Endothelial cell of umbilical vein (primary cell): Measurements from ENCODE around the gene SH3RF1. TPM values are rescaled to one million over a fixed set of nuclear protein-coding genes. Genes with fewer than 3 reads are reported as not detected.

Experiments
- BruUV-seq: library from RNA; stranded (reverse); fragments of 400-500 nt; replicated peaks from 2 replicates; lab custom pipeline; 2021; lab: Mats Ljungman, UMichigan
- CTCF ChIA-PET: fragments of 300-600, 350-600 bp; sonication (Branson Sonifier 250); formaldehyde crosslinking; loops from one replicate; lab custom pipeline; 2021; ENCODE audit warnings: antibody characterized with exemption, inconsistent platforms; lab: Charles Lee
- POLR2A ChIA-PET: fragments of 300-600, 350-600 bp; sonication (Branson Sonifier 250); formaldehyde crosslinking; loops from one replicate; lab custom pipeline; 2021; ENCODE audit warnings: antibody characterized with exemption, inconsistent platforms; lab: Charles Lee
- DNase-seq: peaks from one replicate; pipeline ENCODE4 v3.0.0-alpha.2; 2011; ENCODE audit warnings: low read depth, low spot score
- FAIRE-seq: peaks from 2 replicates; lab custom pipeline; 2011; peaks lifted over from hg19 to GRCh38; lab: Jason Lieb, UNC
- H2AFZ ChIP-seq: 2 replicates; pipeline ENCODE4 v1.6.0; 2012; ENCODE audit warnings: low read depth, low read length, control low read depth, inconsistent platforms
- H3K27ac ChIP-seq: 2 replicates; pipeline ENCODE4 v1.5.1; 2011; ENCODE audit warnings: low read depth, mild to moderate bottlenecking, control low read depth, low read length, moderate library complexity; ENCODE audit not compliant: insufficient read depth
- H3K27me3 ChIP-seq, 2 experiments: 2 replicates each; pipeline versions ENCODE4 v1.6.0 to v1.6.1; 2011; ENCODE audit warnings: low read length in 2 of 2, mixed read lengths in 1 of 2; ENCODE audit not compliant: control insufficient read depth in 2 of 2, insufficient read depth in 2 of 2
- H3K36me3 ChIP-seq, 2 experiments: 2 replicates in 1 of 2; 3 replicates in 1 of 2; pipeline ENCODE4 v1.5.1; 2011; ENCODE audit warnings: low read length in 2 of 2, mild to moderate bottlenecking in 1 of 2, moderate library complexity in 1 of 2; ENCODE audit not compliant: control insufficient read depth in 2 of 2, insufficient read depth in 2 of 2; ENCODE audit errors: extremely low read depth in 1 of 2
- H3K4me1 ChIP-seq: 3 replicates; pipeline ENCODE4 v1.5.1; 2011; ENCODE audit warnings: mild to moderate bottlenecking, low read length; ENCODE audit not compliant: control insufficient read depth, insufficient read depth; ENCODE audit errors: extremely low read depth
- H3K4me2 ChIP-seq: 2 replicates; pipeline ENCODE4 v1.6.1; 2011; ENCODE audit warnings: low read length, control low read depth, mixed read lengths; ENCODE audit not compliant: insufficient read depth
- H3K4me3 ChIP-seq, 3 experiments: fragments of 200-600 bp in 1 of 3; sonication (generic), shearing (Covaris generic) in 1 of 3; replicated peaks in 1 of 3; 2 replicates each; pipeline ENCODE4 v1.5.1; 2011 to 2016; ENCODE audit warnings: control low read depth in 3 of 3, low read length in 3 of 3, mild to moderate bottlenecking in 2 of 3, inconsistent platforms in 1 of 3, low read depth in 1 of 3, moderate library complexity in 1 of 3; ENCODE audit not compliant: insufficient read depth in 1 of 3
- H3K79me2 ChIP-seq: 2 replicates; pipeline ENCODE4 v1.6.0; 2012; ENCODE audit warnings: low read length, inconsistent platforms; ENCODE audit not compliant: control insufficient read depth, insufficient read depth
- H3K9ac ChIP-seq: replicated peaks from 2 replicates; pipeline ENCODE3; 2011; ENCODE audit warnings: low read length, control low read depth; ENCODE audit not compliant: insufficient read depth; ENCODE audit errors: extremely low read depth
- H3K9me1 ChIP-seq: replicated peaks from 3 replicates; pipeline ENCODE4 v1.6.0; 2011; ENCODE audit warnings: mild to moderate bottlenecking, low read length; ENCODE audit not compliant: control insufficient read depth, insufficient read depth; ENCODE audit errors: extremely low read depth
- H3K9me3 ChIP-seq: replicated peaks from 2 replicates; pipeline ENCODE4 v1.5.1; 2012; ENCODE audit warnings: low read length, inconsistent platforms; ENCODE audit not compliant: control insufficient read depth, insufficient read depth
- H4K20me1 ChIP-seq: replicated peaks from 2 replicates; pipeline ENCODE3; 2011; ENCODE audit warnings: mild to moderate bottlenecking, low read length; ENCODE audit not compliant: control insufficient read depth, insufficient read depth; ENCODE audit errors: extremely low read depth
- CTCF ChIP-seq, 2 donors: IDR thresholded peaks; 1 replicate in 1 of 2; 2 replicates in 1 of 2; pipeline ENCODE4 v1.5.1; 2011; ENCODE audit warnings: low read length in 2 of 2, mild to moderate bottlenecking in 2 of 2, moderate library complexity in 2 of 2, control low read depth in 1 of 2, inconsistent platforms in 1 of 2, low read depth in 1 of 2; ENCODE audit not compliant: insufficient read depth in 1 of 2; ENCODE audit errors: extremely low read depth in 1 of 2
- EZH2 ChIP-seq: IDR thresholded peaks from 2 replicates; pipeline ENCODE4 v1.6.1; 2012; ENCODE audit warnings: borderline replicate concordance, low read depth, mild to moderate bottlenecking, moderate library complexity, low read length, inconsistent platforms; ENCODE audit not compliant: severe bottlenecking
- FOS ChIP-seq: IDR thresholded peaks from 2 replicates; pipeline ENCODE4 v1.6.1; 2011; ENCODE audit warnings: mild to moderate bottlenecking, low read length, moderate library complexity, borderline replicate concordance; ENCODE audit not compliant: insufficient read depth
- MAX ChIP-seq: IDR thresholded peaks from 2 replicates; pipeline ENCODE4 v1.6.1; 2011; ENCODE audit not compliant: insufficient read depth, insufficient read length
- POLR2AphosphoS5 ChIP-seq: IDR thresholded peaks from 2 replicates; pipeline ENCODE4 v1.6.1; 2012; ENCODE audit warnings: low read depth, mild to moderate bottlenecking, control low read depth, low read length, moderate library complexity; ENCODE audit not compliant: insufficient read depth
- dilution Hi-C: fragments of 300-500 bp; cut with MboI; formaldehyde crosslinking; loops from one replicate; pipeline ENCODE4 v1.15.0; 2019; ENCODE audit warnings: low sequenced_read_pairs; ENCODE audit not compliant: extremely low pct_ligation_motif_present
- intact Hi-C: fragments of 100-400 bp; cut with micrococcal nuclease; formaldehyde crosslinking; loops from one replicate; pipeline ENCODE4 v1.10.0; 2022
- polyA plus RNA-seq, 4 experiments: library from polyadenylated mRNA; depleted of rRNA in 3 of 4; stranded (reverse) in 3 of 4; unstranded in 1 of 4; fragments of >200 nt; gene quantifications; 2 replicates each; pipeline versions ENCODE4 v1.2.1 to v1.2.3, GENCODE V29; 2011 to 2012; ENCODE audit warnings: missing spikeins in 1 of 4
- total RNA-seq: library from RNA; stranded (reverse); gene quantifications from 2 replicates; pipeline ENCODE4 v1.2.3, GENCODE V29; 2021

The SH3RF1 gene
- total and polyA plus RNA-seq, 2 donors (not counting 3 experiments of a cell fraction or from before 2014, with no cell fraction given), result 16.2 to 24.9 TPM

GRCh38 chr4:169221662-169222061 is 49.1 kb downstream of the SH3RF1 start:
- no peak for DNase-seq
- no peak for FAIRE-seq
- H3K36me3 ChIP-seq, result peaks cover 0 to 4% of the 10 kb centered on the region in 2 experiments
- intact Hi-C loops, result no loop called here
- no peak overlapping the region for H3K4me3 ChIP-seq
- H3K4me2 ChIP-seq, result no peak overlapping the region
- peaks cover 73% of the 10 kb centered on the region for H3K79me2 ChIP-seq
- ChIA-PET POLR2A (no interaction called here), CTCF (interaction anchor here (1.3 kb wide), 1 partner anchor 48 kb away, joined by 3 read pairs; no protein-coding TSS in a partner anchor)
- H3K9me3 ChIP-seq, result no peaks in the 10 kb centered on the region
- H3K9me1 ChIP-seq, result no peaks in the 10 kb centered on the region
- dilution Hi-C loops, result no loop called here
- TF ChIP-seq MAX (no peak), EZH2 (no peak), CTCF (IDR thresholded peaks at IDR 0.05; ENCODE audit: extremely low read depth in 1 of 2, insufficient read depth in 1 of 2, low read depth in 1 of 2, low read length in 2 of 2) (no peak), FOS (no peak), POLR2AphosphoS5 (no peak)
- H3K27ac ChIP-seq, result no peak overlapping the region
- no peaks in the 10 kb centered on the region for H4K20me1 ChIP-seq
- H3K9ac ChIP-seq, result no peak overlapping the region
- no peak overlapping the region for H2AFZ ChIP-seq
- H3K27me3 ChIP-seq, result no peaks in the 10 kb centered on the region
- BruUV-seq, result no TSS peak
- H3K4me1 ChIP-seq, result peaks cover 29% of the 10 kb centered on the region
